Measurements from ENCODE around the gene RRM1.
A peak's percentile ranks its signal among the peaks of the same experiment; 100 is the strongest.

Gene RRM1

DNA sequence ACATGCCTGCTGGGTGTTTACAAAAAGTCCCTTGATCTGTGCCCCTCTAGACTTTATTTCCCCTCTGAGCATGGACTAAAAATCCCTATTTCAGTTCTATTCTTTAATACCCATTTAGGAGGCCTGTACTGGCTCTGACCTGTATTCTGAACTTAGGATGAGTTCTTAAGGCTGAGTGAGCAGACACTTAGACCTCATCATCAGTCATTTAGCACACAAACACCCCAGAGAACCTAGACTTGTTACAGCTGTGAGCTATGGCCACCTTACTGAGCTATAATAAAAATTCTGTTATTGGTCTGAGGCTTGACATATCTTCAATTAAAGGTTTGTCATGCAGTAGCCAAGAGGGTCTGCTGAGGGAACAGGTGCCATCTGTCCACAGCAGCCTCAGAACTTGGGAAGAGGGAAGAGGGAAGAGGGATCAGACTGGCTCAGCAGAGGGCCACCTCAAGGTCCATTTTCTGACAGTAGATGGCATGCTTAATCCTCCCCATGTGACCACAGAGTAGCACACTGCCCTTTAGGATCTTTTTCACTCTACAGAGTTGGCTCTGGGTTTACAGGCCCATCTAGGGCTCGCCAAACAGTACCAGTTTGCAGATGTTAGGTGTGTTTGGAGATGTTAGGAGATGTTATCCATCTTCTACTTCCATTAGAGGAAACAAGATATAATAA lies 30.2 kb upstream of the RRM1 start:
- H3K4me1 Mint-ChIP-seq: no peaks in the 10 kb centered on the region
- H3K9me3 Mint-ChIP-seq: no peaks in the 10 kb centered on the region
- no peak for DNase-seq
- H3K27me3 Mint-ChIP-seq (ENCODE audit: low read depth, poor library complexity): no peaks in the 10 kb centered on the region
- no peak overlapping the region for H3K4me3 Mint-ChIP-seq
- peak overlapping the region; percentile 17 for H3K27ac Mint-ChIP-seq
- H3K36me3 Mint-ChIP-seq (ENCODE audit: low read depth): peaks cover 5% of the 10 kb centered on the region
- TF ChIP-seq, protein P1, sequence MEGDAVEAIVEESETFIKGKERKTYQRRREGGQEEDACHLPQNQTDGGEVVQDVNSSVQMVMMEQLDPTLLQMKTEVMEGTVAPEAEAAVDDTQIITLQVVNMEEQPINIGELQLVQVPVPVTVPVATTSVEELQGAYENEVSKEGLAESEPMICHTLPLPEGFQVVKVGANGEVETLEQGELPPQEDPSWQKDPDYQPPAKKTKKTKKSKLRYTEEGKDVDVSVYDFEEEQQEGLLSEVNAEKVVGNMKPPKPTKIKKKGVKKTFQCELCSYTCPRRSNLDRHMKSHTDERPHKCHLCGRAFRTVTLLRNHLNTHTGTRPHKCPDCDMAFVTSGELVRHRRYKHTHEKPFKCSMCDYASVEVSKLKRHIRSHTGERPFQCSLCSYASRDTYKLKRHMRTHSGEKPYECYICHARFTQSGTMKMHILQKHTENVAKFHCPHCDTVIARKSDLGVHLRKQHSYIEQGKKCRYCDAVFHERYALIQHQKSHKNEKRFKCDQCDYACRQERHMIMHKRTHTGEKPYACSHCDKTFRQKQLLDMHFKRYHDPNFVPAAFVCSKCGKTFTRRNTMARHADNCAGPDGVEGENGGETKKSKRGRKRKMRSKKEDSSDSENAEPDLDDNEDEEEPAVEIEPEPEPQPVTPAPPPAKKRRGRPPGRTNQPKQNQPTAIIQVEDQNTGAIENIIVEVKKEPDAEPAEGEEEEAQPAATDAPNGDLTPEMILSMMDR (IDR thresholded peaks at IDR 0.05): no peak

DNA sequence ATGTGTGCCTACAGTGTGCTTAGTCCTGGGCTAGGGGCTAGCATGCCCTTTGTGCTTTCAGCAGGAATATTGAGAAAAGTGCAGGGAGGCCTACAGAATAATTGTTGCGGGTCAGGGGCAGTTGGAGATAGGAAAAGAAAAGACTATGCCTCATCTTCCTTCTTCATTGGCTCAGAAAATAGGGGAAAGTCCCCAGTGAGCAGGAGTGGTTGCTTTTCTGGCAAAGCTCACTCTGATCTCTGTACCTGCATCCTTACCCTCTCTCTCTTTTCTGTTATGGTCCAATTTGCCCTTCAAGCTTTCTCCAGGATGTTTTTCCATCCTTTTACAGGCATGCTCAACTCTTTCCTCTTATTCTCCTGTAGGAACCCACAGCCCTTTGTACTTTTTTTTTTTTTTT lies 29.5 kb upstream of the RRM1 start:
- DNase-seq: no peak
- Mint-ChIP-seq H3K9me3 (no peaks in the 10 kb centered on the region), H3K27me3 (ENCODE audit: low read depth, poor library complexity) (no peaks in the 10 kb centered on the region), H3K4me1 (no peaks in the 10 kb centered on the region), H3K27ac (no peak overlapping the region), H3K4me3 (no peak overlapping the region), H3K36me3 (ENCODE audit: low read depth) (peaks cover 2% of the 10 kb centered on the region)
- TF ChIP-seq, protein P1 (IDR thresholded peaks at IDR 0.05): no peak

DNA sequence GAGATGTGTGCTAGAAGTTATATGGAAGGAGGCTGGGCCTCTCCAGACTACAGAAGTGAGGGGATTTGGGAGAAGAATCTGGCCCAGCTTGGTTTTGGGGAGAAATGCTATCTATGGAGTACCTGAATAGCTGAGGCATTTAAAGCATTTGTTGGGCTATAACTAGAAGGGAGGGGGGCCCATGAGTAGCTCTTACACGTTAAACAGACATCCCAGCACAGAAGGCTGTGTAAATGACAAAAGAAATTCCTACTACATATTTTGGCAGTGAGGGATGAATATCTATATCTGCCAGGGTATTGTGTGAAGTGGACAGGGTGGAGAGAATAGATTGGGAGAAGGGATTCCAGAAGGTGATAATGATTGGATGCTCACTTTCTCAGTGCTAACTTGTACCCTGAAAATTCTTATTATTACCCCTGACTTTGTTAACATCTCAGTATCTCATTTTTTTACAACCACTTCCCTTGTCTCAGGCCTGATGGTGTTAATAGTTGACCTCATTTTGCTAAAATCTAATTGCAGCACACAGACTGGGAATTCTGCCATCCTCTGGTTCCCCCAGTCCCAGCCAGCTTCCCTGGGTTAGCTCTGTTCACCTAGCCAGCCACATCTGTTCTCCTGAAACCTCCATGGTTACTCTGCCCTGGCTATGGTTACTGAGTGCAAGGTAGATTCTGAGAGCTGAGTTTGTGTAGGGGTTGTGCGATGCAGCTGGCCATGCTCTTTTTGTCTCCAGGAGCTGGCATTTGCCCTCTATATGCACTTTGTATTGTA lies 28.8 kb upstream of the RRM1 start:
- Mint-ChIP-seq H3K4me3 (no peak overlapping the region), H3K4me1 (no peaks in the 10 kb centered on the region), H3K9me3 (no peaks in the 10 kb centered on the region), H3K27me3 (ENCODE audit: low read depth, poor library complexity) (no peaks in the 10 kb centered on the region), H3K27ac (no peak overlapping the region), H3K36me3 (ENCODE audit: low read depth) (no peaks in the 10 kb centered on the region)
- TF ChIP-seq, protein P1 (IDR thresholded peaks at IDR 0.05): no peak
- no peak for DNase-seq

DNA sequence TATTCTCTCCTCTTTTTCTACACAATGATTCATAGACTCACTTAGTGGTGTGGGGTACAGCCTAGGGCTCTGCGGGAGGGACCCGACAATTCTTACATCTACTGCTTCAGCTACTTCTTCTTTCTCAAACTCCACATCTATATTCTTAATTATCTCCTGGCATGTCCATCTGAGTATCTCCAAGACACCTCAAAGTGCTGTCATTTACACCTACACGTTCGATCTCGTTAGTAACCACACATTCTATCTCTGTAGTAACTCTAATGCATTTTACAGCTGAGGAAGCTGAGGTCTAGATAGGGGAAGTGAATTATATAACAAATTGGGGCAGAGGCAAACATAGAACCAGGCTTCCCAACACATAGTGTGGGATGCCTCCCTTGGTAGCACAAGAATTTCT lies 27.7 kb upstream of the RRM1 start:
- DNase-seq: no peak
- H3K4me1 Mint-ChIP-seq: no peaks in the 10 kb centered on the region

DNA sequence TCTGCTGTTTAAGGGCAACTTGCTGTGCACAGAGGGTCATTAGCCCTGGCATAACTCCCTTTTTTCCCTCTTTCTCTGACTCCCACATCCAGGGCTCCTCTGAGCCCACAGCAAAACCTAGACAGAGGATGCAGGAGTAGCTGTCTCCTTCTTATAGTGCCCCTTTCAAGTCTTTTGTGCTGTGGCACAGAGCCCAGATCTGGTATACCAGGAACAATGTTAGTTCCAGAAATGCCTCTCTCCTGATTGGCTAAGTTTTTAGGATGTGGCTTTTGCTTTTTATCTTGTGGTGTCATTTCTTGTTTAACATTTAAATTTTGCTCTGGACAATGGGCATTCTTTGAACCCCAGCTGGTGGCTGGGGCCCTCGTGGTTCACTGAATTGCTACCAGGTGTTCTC lies 25.6 kb upstream of the RRM1 start:
- no peak overlapping the region for H3K4me3 Mint-ChIP-seq
- no peaks in the 10 kb centered on the region for H3K36me3 Mint-ChIP-seq (ENCODE audit: low read depth)
- no peaks in the 10 kb centered on the region for H3K4me1 Mint-ChIP-seq
- TF ChIP-seq, protein P1 (IDR thresholded peaks at IDR 0.05): no peak
- no peaks in the 10 kb centered on the region for H3K9me3 Mint-ChIP-seq
- H3K27ac Mint-ChIP-seq: no peak overlapping the region
- no peak for DNase-seq
- peaks cover 11% of the 10 kb centered on the region for H3K27me3 Mint-ChIP-seq (ENCODE audit: low read depth, poor library complexity)

More for the DNA sequence above, 27.7 kb upstream of the RRM1 start:
- TF ChIP-seq, protein P1 (IDR thresholded peaks at IDR 0.05): no peak
- no peaks in the 10 kb centered on the region for H3K9me3 Mint-ChIP-seq
- H3K27me3 Mint-ChIP-seq (ENCODE audit: low read depth, poor library complexity): no peaks in the 10 kb centered on the region
- H3K36me3 Mint-ChIP-seq (ENCODE audit: low read depth): no peaks in the 10 kb centered on the region
- H3K4me3 Mint-ChIP-seq: no peak overlapping the region
- no peak overlapping the region for H3K27ac Mint-ChIP-seq

Measured in nephron progenitor cell (in vitro differentiated cells).